ENCODE data around the gene CERK. TPM values are rescaled to one million over a fixed set of nuclear protein-coding genes. Genes with fewer than 3 reads are reported as not detected.
A peak's percentile ranks its signal among the peaks of the same experiment; 100 is the strongest.
"Not testable (repeated sequence)": the region's sequence is repeated elsewhere in the genome, so short reads cannot be mapped to it uniquely, and the experiment has no call there.

The CERK gene
- total RNA-seq, 4 donors from 2014 or later, result 20.3 to 42.0 (median 24.7) TPM

- TF ChIP-seq POLR2A (IDR thresholded peaks at IDR 0.05) (no peak), EP300 (IDR thresholded peaks at IDR 0.05) (peak in 1 of 2 donors; percentile 6)
- DNase-seq (ENCODE audit: low spot score in 2 of 2), result no peak
- H3K27me3 ChIP-seq, result no peaks in the 10 kb centered on the region
- H3K27ac ChIP-seq, result peak overlapping the region in 1 of 4 donors; percentile 67
- peaks cover 0 to 3% (median 0%) of the 10 kb centered on the region in 3 donors for H3K36me3 ChIP-seq
- H3K4me3 ChIP-seq, result peak overlapping the region in 1 of 4 donors; percentile 2
- H3K9me3 ChIP-seq, result no peaks in the 10 kb centered on the region
- H3K4me1 ChIP-seq, result peaks cover 0 to 49% (median 25%) of the 10 kb centered on the region in 4 donors
- WGBS, 2 donors, result 42 to 53% methylated on average over 21 to 22 of the region's 22 CpGs
Measured at GRCh38 chr22:46652081-46652846, 85.8 kb downstream of the CERK start.

GRCh38 chr22:46651316-46651715 is 86.7 kb downstream of the CERK start:
- DNase-seq (ENCODE audit: low spot score in 2 of 2), result no peak
- 95 to 96% methylated on average over 10 to 14 of the region's 16 CpGs for WGBS, 2 donors
- H3K36me3 ChIP-seq, result peaks cover 0 to 3% (median 0%) of the 10 kb centered on the region in 3 donors
- TF ChIP-seq EP300 (IDR thresholded peaks at IDR 0.05) (no peak), CTCF (IDR thresholded peaks at IDR 0.05) (no peak), POLR2A (IDR thresholded peaks at IDR 0.05) (no peak)
- peak overlapping the region in 1 of 4 donors; percentile 34 for H3K27ac ChIP-seq
- H3K4me3 ChIP-seq, result no peak overlapping the region
- no peaks in the 10 kb centered on the region for H3K27me3 ChIP-seq
- H3K9me3 ChIP-seq, result no peaks in the 10 kb centered on the region
- peaks cover 0 to 57% (median 25%) of the 10 kb centered on the region in 4 donors for H3K4me1 ChIP-seq

- Histone ChIP-seq H3K27me3 (no peaks in the 10 kb centered on the region), H3K36me3 (peaks cover 0 to 3% (median 0%) of the 10 kb centered on the region in 3 donors), H3K9me3 (no peaks in the 10 kb centered on the region), H3K4me3 (no peak overlapping the region), H3K4me1 (peaks cover 0 to 59% (median 25%) of the 10 kb centered on the region in 4 donors), H3K27ac (peak overlapping the region in 2 of 4 donors; percentile 34 to 64)
- TF ChIP-seq CTCF (IDR thresholded peaks at IDR 0.05) (no peak), EP300 (IDR thresholded peaks at IDR 0.05) (no peak), POLR2A (IDR thresholded peaks at IDR 0.05) (no peak)
- no peak for DNase-seq (ENCODE audit: low spot score in 2 of 2)
- 66 to 72% methylated on average over 19 to 23 of the region's 25 CpGs for WGBS, 2 donors
Measured at GRCh38 chr22:46650078-46650810, 87.8 kb downstream of the CERK start.

- Histone ChIP-seq H3K4me3 (no peak overlapping the region), H3K27me3 (no peaks in the 10 kb centered on the region), H3K27ac (peak overlapping the region in 3 of 4 donors; percentile 2 to 64 (median 34)), H3K9me3 (no peaks in the 10 kb centered on the region), H3K4me1 (peaks cover 0 to 59% (median 25%) of the 10 kb centered on the region in 4 donors), H3K36me3 (peaks cover 0 to 3% (median 0%) of the 10 kb centered on the region in 3 donors)
- no peak for TF ChIP-seq CTCF (IDR thresholded peaks at IDR 0.05)
- no peak for TF ChIP-seq POLR2A (IDR thresholded peaks at IDR 0.05)
- peak in 1 of 2 donors; percentile 48 for TF ChIP-seq EP300 (IDR thresholded peaks at IDR 0.05)
- WGBS, 2 donors, result 42 to 47% methylated on average over 25 of the region's 25 CpGs
- no peak for DNase-seq (ENCODE audit: low spot score in 2 of 2)
Measured at GRCh38 chr22:46649141-46650077, 88.6 kb downstream of the CERK start.

- not testable (repeated sequence) for H3K9me3 ChIP-seq; H3K27me3 ChIP-seq; DNase-seq (ENCODE audit: low spot score in 2 of 2); H3K4me3 ChIP-seq; H3K27ac ChIP-seq; H3K36me3 ChIP-seq
- WGBS, 2 donors, result 87 to 97% methylated on average over 2 of the region's 2 CpGs
- peaks cover 0 to 53% (median 22%) of the 10 kb centered on the region in 4 donors for H3K4me1 ChIP-seq
Measured at GRCh38 chr22:46648225-46648820, 89.7 kb downstream of the CERK start.
